ENCODE results near the gene PLK3. TPM values are rescaled to one million over a fixed set of nuclear protein-coding genes. Genes with fewer than 3 reads are reported as not detected.

Gene PLK3
- polyA plus RNA-seq, 2 donors: 23.1 to 58.1 TPM

GRCh38 chr1:44802306-44803061 lies 2.3 kb downstream of the PLK3 start:
- Histone ChIP-seq H3K36me3 (ENCODE audit: control insufficient read depth in 2 of 2, insufficient read depth in 2 of 2, low read length in 1 of 2) (peaks cover 12 to 41% of the 10 kb centered on the region in 2 donors), H3K9me3 (ENCODE audit: control insufficient read depth in 2 of 2, insufficient read depth in 1 of 2, low read depth in 1 of 2, low read length in 1 of 2) (no peaks in the 10 kb centered on the region), H3K4me3 (ENCODE audit: low read depth in 1 of 2, low read length in 2 of 2) (peak overlapping the region; percentile 27 to 77), H3K27me3 (ENCODE audit: control insufficient read depth in 1 of 2, insufficient read depth in 2 of 2, low read length in 2 of 2) (no peaks in the 10 kb centered on the region), H3K4me1 (ENCODE audit: control insufficient read depth in 2 of 2, insufficient read depth in 2 of 2, low read length in 1 of 2) (peaks cover 0 to 25% of the 10 kb centered on the region in 2 donors), H3K27ac (ENCODE audit: low read depth in 2 of 2, low read length in 1 of 2) (peak overlapping the region; percentile 37 to 41)
- 84 to 85% methylated on average over 13 of the region's 13 CpGs for WGBS, 2 donors

- WGBS, 2 donors: 85 to 90% methylated on average over 9 of the region's 9 CpGs
- Histone ChIP-seq H3K4me3 (ENCODE audit: low read depth in 1 of 2, low read length in 2 of 2) (peak overlapping the region; percentile 27 to 77), H3K27ac (ENCODE audit: low read depth in 2 of 2, low read length in 1 of 2) (peak overlapping the region in 1 of 2 donors; percentile 37), H3K4me1 (ENCODE audit: control insufficient read depth in 2 of 2, insufficient read depth in 2 of 2, low read length in 1 of 2) (peaks cover 0 to 30% of the 10 kb centered on the region in 2 donors), H3K36me3 (ENCODE audit: control insufficient read depth in 2 of 2, insufficient read depth in 2 of 2, low read length in 1 of 2) (peaks cover 12 to 41% of the 10 kb centered on the region in 2 donors), H3K9me3 (ENCODE audit: control insufficient read depth in 2 of 2, insufficient read depth in 1 of 2, low read depth in 1 of 2, low read length in 1 of 2) (no peaks in the 10 kb centered on the region), H3K27me3 (ENCODE audit: control insufficient read depth in 1 of 2, insufficient read depth in 2 of 2, low read length in 2 of 2) (no peaks in the 10 kb centered on the region)
Measured at GRCh38 chr1:44803062-44803311, 2.8 kb downstream of the PLK3 start.

- Histone ChIP-seq H3K27me3 (ENCODE audit: control insufficient read depth in 1 of 2, insufficient read depth in 2 of 2, low read length in 2 of 2) (no peaks in the 10 kb centered on the region), H3K27ac (ENCODE audit: low read depth in 2 of 2, low read length in 1 of 2) (peak overlapping the region; percentile 25 to 69), H3K36me3 (ENCODE audit: control insufficient read depth in 2 of 2, insufficient read depth in 2 of 2, low read length in 1 of 2) (peaks cover 12 to 41% of the 10 kb centered on the region in 2 donors), H3K9me3 (ENCODE audit: control insufficient read depth in 2 of 2, insufficient read depth in 1 of 2, low read depth in 1 of 2, low read length in 1 of 2) (no peaks in the 10 kb centered on the region), H3K4me3 (ENCODE audit: low read depth in 1 of 2, low read length in 2 of 2) (peak overlapping the region; percentile 9 to 77), H3K4me1 (ENCODE audit: control insufficient read depth in 2 of 2, insufficient read depth in 2 of 2, low read length in 1 of 2) (peaks cover 4 to 36% of the 10 kb centered on the region in 2 donors)
- 78 to 84% methylated on average over 13 of the region's 13 CpGs for WGBS, 2 donors
Measured at GRCh38 chr1:44803312-44804095, 3.3 kb downstream of the PLK3 start.

- Histone ChIP-seq H3K4me1 (ENCODE audit: control insufficient read depth in 2 of 2, insufficient read depth in 2 of 2, low read length in 1 of 2) (peaks cover 17 to 53% of the 10 kb centered on the region in 2 donors), H3K27ac (ENCODE audit: low read depth in 2 of 2, low read length in 1 of 2) (peak overlapping the region; percentile 34 to 99), H3K36me3 (ENCODE audit: control insufficient read depth in 2 of 2, insufficient read depth in 2 of 2, low read length in 1 of 2) (peaks cover 12 to 42% of the 10 kb centered on the region in 2 donors), H3K9me3 (ENCODE audit: control insufficient read depth in 2 of 2, insufficient read depth in 1 of 2, low read depth in 1 of 2, low read length in 1 of 2) (no peaks in the 10 kb centered on the region), H3K4me3 (ENCODE audit: low read depth in 1 of 2, low read length in 2 of 2) (no peak overlapping the region), H3K27me3 (ENCODE audit: control insufficient read depth in 1 of 2, insufficient read depth in 2 of 2, low read length in 2 of 2) (no peaks in the 10 kb centered on the region)
- 91 to 93% methylated on average over 20 of the region's 20 CpGs for WGBS, 2 donors
Measured at GRCh38 chr1:44805311-44806024, 5.3 kb downstream of the PLK3 start.

GRCh38 chr1:44806025-44806703 lies 6.0 kb downstream of the PLK3 start:
- peaks cover 17 to 52% of the 10 kb centered on the region in 2 donors for H3K4me1 ChIP-seq (ENCODE audit: control insufficient read depth in 2 of 2, insufficient read depth in 2 of 2, low read length in 1 of 2)

GRCh38 chr1:44806704-44807363 lies 6.7 kb downstream of the PLK3 start, which contains the start of gene DYNLT4:
Gene DYNLT4 (minus strand): TSS chr1:44807351. CDS start chr1:44806668, 683 bp downstream.
- Histone ChIP-seq H3K9me3 (ENCODE audit: control insufficient read depth in 2 of 2, insufficient read depth in 1 of 2, low read depth in 1 of 2, low read length in 1 of 2) (no peaks in the 10 kb centered on the region), H3K27me3 (ENCODE audit: control insufficient read depth in 1 of 2, insufficient read depth in 2 of 2, low read length in 2 of 2) (no peaks in the 10 kb centered on the region), H3K4me3 (ENCODE audit: low read depth in 1 of 2, low read length in 2 of 2) (peak within 1 kb of the TSS in 1 of 2 donors; percentile 5), H3K36me3 (ENCODE audit: control insufficient read depth in 2 of 2, insufficient read depth in 2 of 2, low read length in 1 of 2) (peaks cover 12 to 43% of the 10 kb centered on the region in 2 donors), H3K4me1 (ENCODE audit: control insufficient read depth in 2 of 2, insufficient read depth in 2 of 2, low read length in 1 of 2) (peaks cover 17 to 51% of the 10 kb centered on the region in 2 donors), H3K27ac (ENCODE audit: low read depth in 2 of 2, low read length in 1 of 2) (peak within 1 kb of the TSS; percentile 99 to 100)
- 39 to 42% methylated on average over 7 of the region's 7 CpGs for WGBS, 2 donors

More at GRCh38 chr1:44806025-44806703, 6.0 kb downstream of the PLK3 start:
- Histone ChIP-seq H3K27ac (ENCODE audit: low read depth in 2 of 2, low read length in 1 of 2) (peak overlapping the region; percentile 99 to 100), H3K4me3 (ENCODE audit: low read depth in 1 of 2, low read length in 2 of 2) (no peak overlapping the region), H3K27me3 (ENCODE audit: control insufficient read depth in 1 of 2, insufficient read depth in 2 of 2, low read length in 2 of 2) (no peaks in the 10 kb centered on the region), H3K36me3 (ENCODE audit: control insufficient read depth in 2 of 2, insufficient read depth in 2 of 2, low read length in 1 of 2) (peaks cover 12 to 43% of the 10 kb centered on the region in 2 donors), H3K9me3 (ENCODE audit: control insufficient read depth in 2 of 2, insufficient read depth in 1 of 2, low read depth in 1 of 2, low read length in 1 of 2) (no peaks in the 10 kb centered on the region)
- 90 to 94% methylated on average over 68 to 70 of the region's 70 CpGs for WGBS, 2 donors

GRCh38 chr1:44807364-44808062 lies 7.3 kb downstream of the PLK3 start:
- Histone ChIP-seq H3K9me3 (ENCODE audit: control insufficient read depth in 2 of 2, insufficient read depth in 1 of 2, low read depth in 1 of 2, low read length in 1 of 2) (no peaks in the 10 kb centered on the region), H3K4me3 (ENCODE audit: low read depth in 1 of 2, low read length in 2 of 2) (peak overlapping the region in 1 of 2 donors; percentile 4), H3K27me3 (ENCODE audit: control insufficient read depth in 1 of 2, insufficient read depth in 2 of 2, low read length in 2 of 2) (no peaks in the 10 kb centered on the region), H3K36me3 (ENCODE audit: control insufficient read depth in 2 of 2, insufficient read depth in 2 of 2, low read length in 1 of 2) (peaks cover 12 to 38% of the 10 kb centered on the region in 2 donors), H3K4me1 (ENCODE audit: control insufficient read depth in 2 of 2, insufficient read depth in 2 of 2, low read length in 1 of 2) (peaks cover 17 to 50% of the 10 kb centered on the region in 2 donors), H3K27ac (ENCODE audit: low read depth in 2 of 2, low read length in 1 of 2) (peak overlapping the region; percentile 99 to 100)
- WGBS, 2 donors: 1 to 3% methylated on average over 16 of the region's 16 CpGs

GRCh38 chr1:44808063-44808937 lies 8.1 kb downstream of the PLK3 start, which contains the start of gene BTBD19:
Gene BTBD19 (plus strand): TSS chr1:44808523. CDS start chr1:44808821, 298 bp downstream.
- Histone ChIP-seq H3K27me3 (ENCODE audit: control insufficient read depth in 1 of 2, insufficient read depth in 2 of 2, low read length in 2 of 2) (no peaks in the 10 kb centered on the region), H3K4me1 (ENCODE audit: control insufficient read depth in 2 of 2, insufficient read depth in 2 of 2, low read length in 1 of 2) (peaks cover 17 to 54% of the 10 kb centered on the region in 2 donors), H3K4me3 (ENCODE audit: low read depth in 1 of 2, low read length in 2 of 2) (peak within 1 kb of the TSS in 1 of 2 donors; percentile 4), H3K9me3 (ENCODE audit: control insufficient read depth in 2 of 2, insufficient read depth in 1 of 2, low read depth in 1 of 2, low read length in 1 of 2) (no peaks in the 10 kb centered on the region), H3K36me3 (ENCODE audit: control insufficient read depth in 2 of 2, insufficient read depth in 2 of 2, low read length in 1 of 2) (peaks cover 9 to 34% of the 10 kb centered on the region in 2 donors), H3K27ac (ENCODE audit: low read depth in 2 of 2, low read length in 1 of 2) (peak within 1 kb of the TSS; percentile 99 to 100)
- whole genome bisulfite sequencing, 2 donors: 19 to 23% methylated on average over 21 to 23 of the region's 23 CpGs
